Sigmoid colon (tissue), 4 donors: ENCODE results near the gene ANKRD6.

ENCODE experiments used
- CTCF ChIP-seq, 4 experiments: fragments of 450-650 bp in 3 of 4; fragments of 200-600 bp in 1 of 4; IDR thresholded peaks; one replicate each; pipeline ENCODE4 v1.5.1; 2016 to 2019; ENCODE audit warnings: antibody characterized with exemption in 4 of 4, mild to moderate bottlenecking in 3 of 4, moderate library complexity in 2 of 4
- EP300 ChIP-seq, 4 donors: sonication (generic); formaldehyde crosslinking; IDR thresholded peaks; one replicate each; pipeline ENCODE4 v1.6.1; 2017; ENCODE audit warnings: antibody characterized with exemption in 4 of 4

- no peak for TF ChIP-seq CTCF (IDR thresholded peaks at IDR 0.05)
- no peak for TF ChIP-seq EP300 (IDR thresholded peaks at IDR 0.05)
These were observed 42.7 kb downstream of the ANKRD6 start for GRCh38 chr6:89475634-89476033.
